ENCODE measurements around the gene TUBGCP6. TPM values are rescaled to one million over a fixed set of nuclear protein-coding genes. Genes with fewer than 3 reads are reported as not detected.
A peak's percentile ranks its signal among the peaks of the same experiment; 100 is the strongest.
"Not testable (repeated sequence)": the region's sequence is repeated elsewhere in the genome, so short reads cannot be mapped to it uniquely, and the experiment has no call there.

The TUBGCP6 gene
- total and polyA plus RNA-seq, 4 donors, result 26.5 to 57.8 (median 46.4) TPM

- WGBS, 2 donors, result 11 to 25% methylated on average over 50 to 105 of the region's 105 CpGs
- ATAC-seq (ENCODE audit: insufficient read depth, low FRiP score), result no peak
- Histone ChIP-seq H3K27me3 (ENCODE audit: control insufficient read depth in 3 of 3, insufficient read depth in 3 of 3, low read length in 2 of 3) (peaks cover 0 to 11% (median 5%) of the 10 kb centered on the region in 3 donors), H3K27ac (ENCODE audit: low read depth in 1 of 2, low read length in 1 of 2) (no peak within 1 kb of the TSS), H3K36me3 (ENCODE audit: control insufficient read depth in 4 of 4, insufficient read depth in 4 of 4, low read length in 4 of 4) (no peaks in the 10 kb centered on the region), H3K4me1 (ENCODE audit: control insufficient read depth in 5 of 5, insufficient read depth in 5 of 5, low read length in 5 of 5) (peaks cover 0 to 5% (median 0%) of the 10 kb centered on the region in 5 donors), H3K9me3 (ENCODE audit: control insufficient read depth in 4 of 4, insufficient read depth in 3 of 4, low read length in 3 of 4) (no peaks in the 10 kb centered on the region), H3K4me3 (peak within 1 kb of the TSS; percentile 44), H3K9ac (ENCODE audit: insufficient read depth in 1 of 2, low read length in 2 of 2) (no peak within 1 kb of the TSS)
- no peak for TF ChIP-seq CTCF (IDR thresholded peaks at IDR 0.05; ENCODE audit: control extremely low read depth, extremely low read depth)
- DNase-seq, result no peak
Observed at GRCh38 chr22:50170453-50171318, 74.1 kb downstream of the TUBGCP6 start, which contains the start of gene PANX2. Gene PANX2, plus strand, starts transcription at chr22:50170731. Its CDS starts 0 bp downstream, at chr22:50170731.

- DNase-seq (no peak), ATAC-seq (ENCODE audit: insufficient read depth, low FRiP score) (no peak)
- no peak for TF ChIP-seq CTCF (IDR thresholded peaks at IDR 0.05; ENCODE audit: control extremely low read depth, extremely low read depth)
- H3K9me3 ChIP-seq (ENCODE audit: control insufficient read depth in 4 of 4, insufficient read depth in 3 of 4, low read length in 3 of 4), result no peaks in the 10 kb centered on the region
- H3K27ac ChIP-seq (ENCODE audit: low read depth in 1 of 2, low read length in 1 of 2), result no peak overlapping the region
- peaks cover 0 to 15% (median 5%) of the 10 kb centered on the region in 3 donors for H3K27me3 ChIP-seq (ENCODE audit: control insufficient read depth in 3 of 3, insufficient read depth in 3 of 3, low read length in 2 of 3)
- H3K4me3 ChIP-seq, result peak overlapping the region; percentile 16
- 1% methylated on average over 25 to 69 of the region's 70 CpGs for WGBS, 2 donors
- H3K9ac ChIP-seq (ENCODE audit: insufficient read depth in 1 of 2, low read length in 2 of 2), result no peak overlapping the region
- no peaks in the 10 kb centered on the region for H3K36me3 ChIP-seq (ENCODE audit: control insufficient read depth in 4 of 4, insufficient read depth in 4 of 4, low read length in 4 of 4)
- H3K4me1 ChIP-seq (ENCODE audit: control insufficient read depth in 5 of 5, insufficient read depth in 5 of 5, low read length in 5 of 5), result peaks cover 0 to 5% (median 0%) of the 10 kb centered on the region in 5 donors
Observed at GRCh38 chr22:50169774-50170341, 75.0 kb downstream of the TUBGCP6 start.

GRCh38 chr22:50169181-50169759 lies 75.6 kb downstream of the TUBGCP6 start:
- WGBS, 2 donors, result 14 to 15% methylated on average over 30 to 36 of the region's 36 CpGs
- Histone ChIP-seq H3K4me3 (no peak overlapping the region), H3K36me3 (ENCODE audit: control insufficient read depth in 4 of 4, insufficient read depth in 4 of 4, low read length in 4 of 4) (no peaks in the 10 kb centered on the region), H3K27me3 (ENCODE audit: control insufficient read depth in 3 of 3, insufficient read depth in 3 of 3, low read length in 2 of 3) (peaks cover 0 to 15% (median 5%) of the 10 kb centered on the region in 3 donors), H3K27ac (ENCODE audit: low read depth in 1 of 2, low read length in 1 of 2) (no peak overlapping the region), H3K4me1 (ENCODE audit: control insufficient read depth in 5 of 5, insufficient read depth in 5 of 5, low read length in 5 of 5) (peaks cover 0 to 5% (median 0%) of the 10 kb centered on the region in 5 donors), H3K9ac (ENCODE audit: insufficient read depth in 1 of 2, low read length in 2 of 2) (no peak overlapping the region), H3K9me3 (ENCODE audit: control insufficient read depth in 4 of 4, insufficient read depth in 3 of 4, low read length in 3 of 4) (no peaks in the 10 kb centered on the region)
- ATAC-seq (ENCODE audit: insufficient read depth, low FRiP score) (no peak), DNase-seq (peak in 1 of 3 donors; percentile 13)
- no peak for TF ChIP-seq CTCF (IDR thresholded peaks at IDR 0.05; ENCODE audit: control extremely low read depth, extremely low read depth)

- H3K4me1 ChIP-seq (ENCODE audit: control insufficient read depth in 5 of 5, insufficient read depth in 5 of 5, low read length in 5 of 5); H3K9ac ChIP-seq (ENCODE audit: insufficient read depth in 1 of 2, low read length in 2 of 2); H3K27ac ChIP-seq (ENCODE audit: low read depth in 1 of 2, low read length in 1 of 2); ATAC-seq (ENCODE audit: insufficient read depth, low FRiP score); DNase-seq; H3K36me3 ChIP-seq (ENCODE audit: control insufficient read depth in 4 of 4, insufficient read depth in 4 of 4, low read length in 4 of 4); H3K4me3 ChIP-seq; H3K9me3 ChIP-seq (ENCODE audit: control insufficient read depth in 4 of 4, insufficient read depth in 3 of 4, low read length in 3 of 4): not testable (repeated sequence)
- WGBS, 2 donors, result 76 to 92% methylated on average over 5 of the region's 5 CpGs
- peaks cover 0 to 15% (median 5%) of the 10 kb centered on the region in 3 donors for H3K27me3 ChIP-seq (ENCODE audit: control insufficient read depth in 3 of 3, insufficient read depth in 3 of 3, low read length in 2 of 3)
Observed at GRCh38 chr22:50168490-50169180, 76.2 kb downstream of the TUBGCP6 start.

Measured in lung (tissue), 12 donors.